GM18951 (cell line): ENCODE data around the gene RNASE8.

ENCODE experiments used
- POLR2A ChIP-seq: IDR thresholded peaks from 4 replicates; pipeline ENCODE4 v1.6.1; 2011; ENCODE audit warnings: mild to moderate bottlenecking; ENCODE audit not compliant: insufficient read length, insufficient read depth; ENCODE audit errors: extremely low read depth
- in situ Hi-C: fragments of 300-500 bp; cut with MboI; formaldehyde crosslinking; loops from one replicate; pipeline ENCODE4 v1.12.0; 2022; ENCODE audit warnings: low sequenced_read_pairs, mixed read lengths, inconsistent platforms; ENCODE audit not compliant: unreplicated experiment

The RNASE8 gene

GRCh38 chr14:21053184-21054122, 4.2 kb upstream of the RNASE8 start:
- TF ChIP-seq POLR2A: no peak
- in situ Hi-C loops: no loop called here

- in situ Hi-C loops: no loop called here
- TF ChIP-seq POLR2A: no peak
Observed at GRCh38 chr14:21054123-21054767, 3.4 kb upstream of the RNASE8 start.

- no peak for TF ChIP-seq POLR2A
- in situ Hi-C loops: no loop called here
Observed at GRCh38 chr14:21054768-21055145, 2.9 kb upstream of the RNASE8 start.

GRCh38 chr14:21055432-21056117, 2.0 kb upstream of the RNASE8 start:
- in situ Hi-C loops: no loop called here
- no peak for TF ChIP-seq POLR2A

GRCh38 chr14:21056520-21057163, 980 bp upstream of the RNASE8 start:
- in situ Hi-C loops: no loop called here
- no peak for TF ChIP-seq POLR2A

- in situ Hi-C loops: no loop called here
- no peak for TF ChIP-seq POLR2A
Observed at GRCh38 chr14:21058903-21059302, 1.3 kb downstream of the RNASE8 start.

GRCh38 chr14:21059842-21060613, 2.4 kb downstream of the RNASE8 start:
- no peak for TF ChIP-seq POLR2A
- in situ Hi-C loops: no loop called here

GRCh38 chr14:21060614-21061346, 3.2 kb downstream of the RNASE8 start:
- TF ChIP-seq POLR2A: no peak
- in situ Hi-C loops: no loop called here

GRCh38 chr14:21061347-21061668, 3.7 kb downstream of the RNASE8 start:
- in situ Hi-C loops: no loop called here
- TF ChIP-seq POLR2A: no peak

- no peak for TF ChIP-seq POLR2A
- in situ Hi-C loops: no loop called here
Observed at GRCh38 chr14:21063479-21063878, 5.9 kb downstream of the RNASE8 start.

- in situ Hi-C loops: no loop called here
- no peak for TF ChIP-seq POLR2A
Observed at GRCh38 chr14:21066882-21067502, 9.4 kb downstream of the RNASE8 start.
